Bone marrow (tissue), 2 donors: ENCODE measurements around the gene NBPF6.
"Not testable (repeated sequence)": the region's sequence is repeated elsewhere in the genome, so short reads cannot be mapped to it uniquely, and the experiment has no call there.

Source experiments
- DNase-seq, 2 donors: peaks; one replicate each; lab custom pipeline; 2025; lab: John Stamatoyannopoulos, UW

The NBPF6 gene, protein sequence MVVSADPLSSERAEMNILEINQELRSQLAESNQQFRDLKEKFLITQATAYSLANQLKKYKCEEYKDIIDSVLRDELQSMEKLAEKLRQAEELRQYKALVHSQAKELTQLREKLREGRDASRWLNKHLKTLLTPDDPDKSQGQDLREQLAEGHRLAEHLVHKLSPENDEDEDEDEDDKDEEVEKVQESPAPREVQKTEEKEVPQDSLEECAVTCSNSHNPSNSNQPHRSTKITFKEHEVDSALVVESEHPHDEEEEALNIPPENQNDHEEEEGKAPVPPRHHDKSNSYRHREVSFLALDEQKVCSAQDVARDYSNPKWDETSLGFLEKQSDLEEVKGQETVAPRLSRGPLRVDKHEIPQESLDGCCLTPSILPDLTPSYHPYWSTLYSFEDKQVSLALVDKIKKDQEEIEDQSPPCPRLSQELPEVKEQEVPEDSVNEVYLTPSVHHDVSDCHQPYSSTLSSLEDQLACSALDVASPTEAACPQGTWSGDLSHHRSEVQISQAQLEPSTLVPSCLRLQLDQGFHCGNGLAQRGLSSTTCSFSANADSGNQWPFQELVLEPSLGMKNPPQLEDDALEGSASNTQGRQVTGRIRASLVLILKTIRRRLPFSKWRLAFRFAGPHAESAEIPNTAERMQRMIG

DNA sequence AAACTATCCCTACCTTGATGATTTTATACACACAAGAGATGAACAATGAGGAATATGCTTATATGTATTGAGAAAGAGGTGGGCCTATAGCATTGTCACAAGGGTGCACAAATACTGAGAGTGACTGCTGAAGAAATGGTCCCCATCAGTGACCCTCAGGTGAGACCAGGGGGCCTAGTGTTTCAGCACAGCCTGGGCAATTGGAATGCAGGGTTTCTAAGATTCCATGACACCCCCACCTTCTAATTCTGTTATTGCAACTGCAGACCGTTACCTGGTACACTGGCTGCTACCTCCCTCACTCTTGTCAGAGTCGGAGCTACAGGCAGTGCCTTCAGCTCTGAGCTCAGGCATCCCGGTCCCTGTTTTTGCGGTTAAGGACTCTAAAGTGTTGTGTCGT lies at the start of gene NBPF6:
TSS of gene NBPF6 (plus strand) at position 301 of the 400 bp plus-strand sequence. CDS start 259 bp downstream, outside the sequence.
- DNase-seq: not testable (repeated sequence)

DNA sequence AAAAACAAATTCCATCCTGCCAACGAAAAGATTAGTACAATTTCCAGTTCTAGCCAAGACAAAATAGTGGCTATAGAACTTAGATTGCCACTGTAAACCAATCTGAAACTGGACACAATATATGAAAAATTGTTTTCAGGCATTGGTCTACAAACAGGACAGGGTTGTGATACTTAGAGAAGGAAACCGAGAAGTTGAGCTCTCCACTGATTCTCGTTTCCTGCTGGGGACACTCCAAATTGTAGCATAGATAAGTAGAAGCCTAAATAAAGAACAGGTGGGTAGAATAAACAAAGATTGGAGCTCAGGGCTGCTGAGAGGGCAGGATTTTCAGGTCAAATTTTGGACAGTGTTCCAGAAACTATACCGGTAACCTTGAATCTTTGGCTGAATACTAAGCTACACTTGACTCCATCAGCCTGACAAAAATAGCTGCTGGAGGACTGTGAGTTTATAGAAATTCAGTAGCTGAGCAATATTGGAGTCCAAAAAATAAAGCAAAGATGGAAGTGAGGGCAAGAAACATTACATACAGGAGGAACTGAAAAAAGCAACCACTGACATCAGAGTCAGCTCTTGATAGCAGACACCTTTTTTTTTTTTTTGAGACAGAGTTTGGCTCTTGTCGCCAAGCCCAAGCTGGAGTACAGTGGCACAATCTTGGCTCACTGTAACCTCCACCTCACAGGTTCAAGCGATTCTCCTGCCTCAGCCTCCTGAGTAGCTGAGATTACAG lies 38.9 kb upstream of the NBPF6 start:
- DNase-seq: not testable (repeated sequence)

DNA sequence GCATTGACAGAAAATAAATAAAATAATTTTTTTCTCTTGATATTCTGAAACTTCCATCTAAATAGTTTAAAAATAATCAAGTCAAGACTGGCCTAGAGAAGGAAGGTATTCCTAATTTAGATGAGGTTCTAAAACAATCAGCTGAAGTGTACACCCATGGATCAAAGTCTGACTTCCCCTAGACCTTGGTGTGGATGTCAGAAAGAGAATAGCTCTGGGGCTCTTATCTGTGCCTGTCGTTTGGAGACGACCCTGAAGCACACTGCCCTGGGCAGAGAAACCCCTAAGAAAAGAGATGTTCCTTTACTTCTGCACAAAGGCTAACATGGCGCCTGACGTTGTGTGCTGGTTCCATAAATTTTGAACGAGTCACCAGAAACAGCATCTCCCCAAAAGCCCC lies 30.0 kb upstream of the NBPF6 start:
- not testable (repeated sequence) for DNase-seq

DNA sequence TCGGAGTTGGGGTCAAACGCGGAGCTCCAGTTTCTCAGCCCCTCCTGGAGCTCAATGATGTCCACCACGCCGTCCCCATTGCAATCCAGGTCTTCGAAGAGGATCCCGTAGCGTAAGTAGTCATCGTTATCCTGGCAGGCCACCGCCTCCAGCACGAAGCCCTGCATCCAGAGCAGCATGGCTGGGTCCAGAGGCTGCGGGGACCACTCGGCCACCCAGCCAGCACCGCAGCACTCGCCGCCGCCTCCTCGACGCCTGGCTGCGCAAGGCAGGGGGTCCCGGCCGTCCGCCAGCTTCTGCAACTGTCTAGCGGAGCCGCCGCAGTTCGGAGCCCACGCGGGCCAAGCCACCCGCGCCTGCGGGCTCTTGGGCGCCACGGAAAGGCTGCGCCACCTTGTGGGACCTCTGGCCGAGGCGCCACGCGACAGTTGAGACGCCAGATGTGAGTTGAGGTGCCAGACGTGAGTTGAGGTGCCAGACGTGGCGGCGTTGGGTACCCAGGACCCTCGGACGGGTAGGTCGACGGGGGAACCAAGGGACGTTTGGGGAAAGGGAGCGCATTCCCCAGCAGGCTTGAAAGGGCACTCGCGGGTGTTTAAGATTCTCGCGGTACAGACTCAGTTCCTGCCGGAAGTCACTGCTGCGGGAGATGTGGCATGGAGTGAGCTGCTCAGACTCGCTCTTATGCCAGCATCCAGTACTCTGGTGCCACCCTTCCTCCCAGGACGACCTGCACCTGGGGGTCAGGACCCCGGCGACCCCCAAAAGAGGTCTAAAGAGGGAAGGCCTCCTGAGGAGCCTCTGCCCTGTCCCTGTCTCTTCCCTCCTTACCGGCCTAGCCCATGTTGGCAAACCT lies 28.9 kb upstream of the NBPF6 start:
- not testable (repeated sequence) for DNase-seq

DNA sequence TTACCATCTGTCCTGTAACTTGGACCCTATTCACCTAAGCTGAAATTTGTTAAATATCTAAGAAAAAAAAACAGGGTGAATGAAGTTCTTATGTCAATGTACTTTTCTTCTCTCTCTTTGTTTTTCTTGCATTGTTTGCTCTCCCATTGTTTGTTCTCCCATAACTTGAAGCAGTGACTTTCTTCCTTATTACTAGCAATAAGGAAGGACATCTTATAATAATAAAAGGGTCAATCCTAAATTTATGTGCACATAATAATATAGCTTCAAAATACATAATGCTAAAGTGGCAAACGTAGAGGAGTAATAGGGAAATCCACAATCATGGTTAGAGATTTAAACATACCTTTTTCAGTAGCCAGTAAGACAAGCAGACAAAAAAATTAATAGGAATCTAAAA lies 23.3 kb upstream of the NBPF6 start:
- DNase-seq: not testable (repeated sequence)

DNA sequence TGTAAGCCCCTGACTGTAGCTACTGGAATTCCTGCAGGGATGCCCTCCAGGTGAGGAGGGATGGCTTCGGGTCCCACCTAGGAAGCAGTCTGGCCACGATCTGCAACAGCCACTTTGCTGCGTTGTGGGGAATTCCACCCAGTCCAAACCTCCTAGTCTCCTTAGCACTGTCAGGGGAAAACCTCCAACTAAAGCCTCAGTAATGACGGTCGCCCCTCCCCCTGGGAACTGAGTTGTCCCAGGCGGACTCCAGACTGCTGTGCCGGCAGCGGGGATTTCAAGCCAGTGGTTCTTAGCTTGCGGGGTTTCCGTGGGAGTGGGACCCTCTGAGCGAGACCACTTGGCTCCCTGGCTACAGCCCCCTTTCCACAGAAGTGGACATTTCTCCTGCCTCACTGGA lies 18.1 kb upstream of the NBPF6 start:
- not testable (repeated sequence) for DNase-seq

DNA sequence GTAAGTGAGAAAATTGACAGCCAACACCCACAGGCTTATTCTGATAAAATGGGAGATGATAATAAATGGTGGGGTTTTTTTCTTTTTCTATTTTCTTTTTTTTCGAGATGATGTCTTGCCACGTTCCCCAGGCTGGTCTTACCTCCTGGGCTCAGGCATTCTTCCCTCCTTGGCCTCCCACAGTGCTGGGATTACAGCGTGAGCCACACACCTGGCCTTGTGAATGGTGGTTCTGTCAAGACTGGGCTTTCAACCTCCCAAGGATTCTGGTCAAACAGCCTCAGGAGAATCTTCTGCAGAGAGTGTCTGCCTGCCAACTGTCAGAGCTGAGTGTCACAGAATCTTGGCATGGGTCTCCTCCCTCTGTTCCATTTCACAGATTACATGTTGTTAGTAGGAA lies 16.7 kb upstream of the NBPF6 start:
- DNase-seq: not testable (repeated sequence)

DNA sequence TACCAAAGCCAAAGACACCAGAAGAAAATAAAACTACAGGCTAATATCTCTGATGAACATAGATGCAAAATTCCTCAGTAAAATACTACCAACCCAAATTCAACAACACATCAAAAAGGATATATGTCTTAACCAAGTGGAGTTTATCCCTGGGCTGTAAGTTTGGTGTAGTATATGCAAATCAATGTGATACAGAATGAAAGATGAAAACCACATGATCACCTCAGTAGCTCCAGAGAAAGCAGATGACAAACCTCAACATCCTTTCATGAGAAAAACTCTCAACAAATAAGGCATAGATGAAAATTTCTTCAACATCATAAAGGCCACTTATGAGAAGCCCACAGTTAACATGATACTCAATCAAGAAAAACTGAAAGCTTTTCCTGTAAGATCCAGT lies 11.6 kb upstream of the NBPF6 start:
- DNase-seq: not testable (repeated sequence)

DNA sequence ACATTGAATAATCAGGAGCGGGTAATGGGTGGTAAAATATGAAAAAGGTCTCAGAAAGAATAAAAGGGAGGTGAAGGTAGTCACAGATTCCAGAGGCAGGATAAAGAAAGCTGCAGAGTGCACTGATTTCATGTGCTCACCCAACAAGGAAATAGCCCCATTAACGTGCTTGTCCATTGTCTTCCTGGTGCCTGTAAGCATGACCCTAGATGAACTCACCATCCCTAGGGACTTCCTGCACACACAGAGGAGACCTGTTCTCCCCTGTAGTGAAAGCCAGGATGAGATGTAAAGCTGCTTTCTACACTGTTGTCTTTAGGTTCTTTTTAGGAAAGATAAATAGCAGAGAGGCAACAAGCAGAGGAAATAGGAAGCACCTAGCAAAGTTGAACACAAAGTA lies 4.4 kb downstream of the NBPF6 start:
- not testable (repeated sequence) for DNase-seq

DNA sequence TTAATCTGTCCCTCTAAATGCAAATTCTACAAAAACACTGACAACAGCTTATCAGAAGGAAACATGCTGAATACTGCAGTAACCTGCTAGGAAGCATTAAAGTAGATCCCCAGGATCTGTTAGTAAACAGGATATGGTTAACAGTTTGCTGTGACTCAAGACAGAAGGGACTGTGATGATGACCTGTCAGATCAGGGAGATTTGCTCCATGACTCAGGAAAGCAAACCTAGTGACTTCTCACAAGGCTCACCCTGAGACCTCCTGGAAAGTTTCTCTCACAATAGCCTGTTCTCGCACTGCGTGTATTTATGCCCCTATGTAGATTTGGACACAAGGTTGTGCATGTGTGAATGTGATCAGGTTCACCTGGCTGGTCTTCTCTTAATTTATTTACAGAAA lies 8.5 kb downstream of the NBPF6 start:
- not testable (repeated sequence) for DNase-seq

DNA sequence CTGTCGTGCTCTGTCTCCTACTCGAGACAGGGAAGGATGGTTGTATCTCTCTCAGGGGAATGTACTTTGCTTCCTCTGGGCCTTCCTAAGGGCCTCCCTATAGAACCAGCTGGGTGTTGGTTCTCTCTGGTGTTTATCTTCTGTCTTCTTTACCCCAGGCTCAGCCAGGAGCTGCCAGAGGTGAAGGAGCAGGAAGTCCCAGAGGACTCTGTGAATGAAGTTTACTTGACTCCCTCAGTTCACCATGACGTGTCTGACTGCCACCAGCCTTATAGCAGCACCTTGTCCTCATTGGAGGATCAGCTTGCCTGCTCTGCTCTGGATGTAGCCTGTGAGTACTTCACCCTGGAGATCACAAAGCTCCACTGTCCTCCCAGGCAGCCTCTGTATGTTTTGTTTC lies 11.6 kb downstream of the NBPF6 start:
- DNase-seq: not testable (repeated sequence)

DNA sequence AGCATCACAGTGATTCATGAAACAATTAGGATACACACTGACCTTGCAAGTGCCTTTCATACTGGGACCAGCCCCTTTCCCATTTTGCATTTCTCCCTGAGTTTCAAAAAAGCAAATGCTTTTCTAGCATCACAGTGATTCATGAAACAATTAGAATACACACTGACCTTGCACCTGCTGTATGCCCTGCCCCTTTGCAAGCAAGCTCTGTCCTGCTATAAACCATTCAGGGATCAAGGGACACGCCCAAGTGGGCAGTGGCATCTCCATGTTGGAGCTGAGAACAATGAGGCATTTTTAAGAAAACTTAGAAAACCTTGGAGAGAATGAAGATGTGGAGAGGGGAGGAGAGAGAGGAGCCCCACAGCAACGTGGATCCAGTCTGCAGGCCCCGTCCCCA lies 13.8 kb downstream of the NBPF6 start:
- not testable (repeated sequence) for DNase-seq

DNA sequence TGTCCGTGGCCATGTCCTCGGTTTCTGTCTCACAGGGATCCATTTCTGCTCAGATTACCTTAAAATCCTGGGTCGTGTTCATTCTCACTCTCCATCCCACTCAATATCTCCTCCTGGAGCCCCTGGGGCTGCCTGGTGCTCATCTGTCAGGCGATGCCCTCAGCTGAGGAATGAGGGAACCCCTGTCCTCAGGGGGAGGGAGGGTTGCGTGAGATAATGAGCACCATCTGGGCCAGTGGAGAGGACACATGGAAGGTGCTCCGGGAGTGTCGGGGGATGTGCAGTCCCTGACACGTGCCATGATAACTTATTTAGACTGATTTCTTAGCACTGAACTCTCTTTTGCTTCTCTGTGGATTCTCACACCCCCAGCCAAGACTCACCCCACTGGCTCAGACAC lies 16.0 kb downstream of the NBPF6 start:
- DNase-seq: not testable (repeated sequence)

DNA sequence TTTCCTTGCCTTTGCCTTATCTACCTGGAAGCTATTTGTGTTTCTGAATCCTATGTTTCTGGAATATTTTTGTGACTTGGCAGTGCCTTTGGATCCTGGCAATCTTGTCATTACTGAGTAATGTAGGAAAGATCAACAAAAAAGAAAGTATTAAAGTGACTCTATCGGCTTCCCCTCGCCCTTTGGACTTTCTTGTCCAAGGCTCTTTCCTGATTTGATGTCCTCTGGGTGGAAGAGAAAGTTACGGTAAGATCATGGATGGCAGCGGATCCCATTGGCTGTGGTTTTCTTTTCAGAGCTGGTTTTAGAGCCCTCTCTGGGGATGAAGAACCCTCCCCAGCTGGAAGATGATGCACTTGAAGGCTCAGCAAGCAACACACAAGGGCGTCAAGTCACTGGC lies 17.0 kb downstream of the NBPF6 start:
- not testable (repeated sequence) for DNase-seq

DNA sequence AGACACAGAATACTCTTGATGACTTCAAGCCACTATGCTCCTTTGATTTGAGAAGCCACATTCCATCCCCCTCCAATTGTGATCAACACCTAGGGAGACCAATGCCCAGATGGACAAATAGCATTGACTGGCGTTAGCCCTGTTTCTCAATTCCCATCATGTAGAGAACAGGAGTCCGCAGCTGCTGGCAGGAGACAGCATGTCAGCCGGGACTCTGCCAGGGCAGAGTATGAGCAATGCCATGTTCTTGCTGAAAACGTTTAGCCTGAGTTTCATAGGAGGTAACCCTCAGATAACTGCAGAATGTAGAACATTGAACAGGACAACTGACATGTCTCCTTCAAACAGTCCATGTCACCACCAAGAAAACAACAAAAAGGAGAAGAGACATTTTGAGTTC lies 20.6 kb downstream of the NBPF6 start:
- DNase-seq: not testable (repeated sequence)

DNA sequence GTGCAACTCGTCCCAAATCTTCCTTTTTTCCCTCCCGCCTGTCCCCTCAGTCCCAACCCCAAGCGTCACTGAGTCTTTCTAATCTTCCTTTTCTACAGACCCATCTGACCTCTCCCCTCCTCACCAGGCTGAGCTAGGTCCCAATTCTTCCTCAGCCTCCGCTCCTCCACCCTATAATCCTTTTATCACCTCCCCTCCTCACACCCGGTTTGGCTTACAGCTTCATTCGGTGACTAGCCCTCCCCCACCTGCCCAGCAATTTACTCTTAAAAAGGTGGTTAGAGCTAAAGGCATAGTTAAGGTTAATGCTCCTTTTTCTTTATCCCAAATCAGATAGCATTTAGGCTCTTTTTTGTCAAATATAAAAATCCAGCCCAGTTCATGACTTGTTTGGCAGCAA lies 24.4 kb downstream of the NBPF6 start:
- DNase-seq: not testable (repeated sequence)

DNA sequence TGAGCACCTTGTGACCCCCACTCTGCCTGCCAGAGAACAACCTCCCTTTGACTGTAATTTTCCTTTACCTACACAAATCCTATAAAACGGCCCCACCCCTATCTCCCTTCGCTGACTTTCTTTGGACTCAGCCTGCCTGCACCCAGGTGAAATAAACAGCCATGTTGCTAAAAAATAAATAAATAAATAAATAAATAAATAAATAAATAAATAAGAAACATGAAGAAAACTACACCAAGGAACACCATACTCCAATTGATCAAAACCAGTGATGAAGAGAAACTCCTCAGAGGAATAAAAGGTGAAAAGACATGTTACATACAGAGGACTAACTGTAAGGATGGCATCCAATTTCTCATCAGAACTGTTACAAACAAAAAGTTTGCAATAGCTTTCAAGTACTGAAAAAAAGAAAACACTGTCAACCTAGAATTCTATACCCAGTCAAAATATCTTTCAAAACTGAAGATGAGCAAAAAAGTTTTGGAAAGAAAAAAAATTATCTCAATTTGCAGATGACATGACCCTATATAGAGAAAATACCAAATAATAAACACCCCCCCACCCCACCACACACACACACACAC lies 28.4 kb downstream of the NBPF6 start:
- DNase-seq: no peak

DNA sequence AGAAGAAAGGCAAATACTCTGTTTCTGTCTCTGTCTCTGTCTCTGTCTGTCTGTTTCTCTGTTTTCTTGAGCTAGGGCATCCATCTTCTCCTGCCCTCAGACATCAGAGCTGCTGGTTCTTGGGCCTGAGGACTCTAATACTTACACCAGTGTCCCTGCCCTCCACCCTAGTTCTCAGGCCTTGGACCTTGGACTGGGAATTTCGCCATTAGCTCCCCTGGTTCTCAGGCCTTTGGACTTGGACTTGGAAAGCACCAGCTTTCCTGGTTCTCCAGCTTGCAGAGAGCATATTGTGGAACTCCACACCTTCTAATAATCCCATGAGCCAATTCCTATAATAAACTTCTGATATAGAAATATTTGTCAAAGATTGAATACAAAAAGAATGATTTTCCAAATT lies 32.6 kb downstream of the NBPF6 start:
- DNase-seq: no peak

DNA sequence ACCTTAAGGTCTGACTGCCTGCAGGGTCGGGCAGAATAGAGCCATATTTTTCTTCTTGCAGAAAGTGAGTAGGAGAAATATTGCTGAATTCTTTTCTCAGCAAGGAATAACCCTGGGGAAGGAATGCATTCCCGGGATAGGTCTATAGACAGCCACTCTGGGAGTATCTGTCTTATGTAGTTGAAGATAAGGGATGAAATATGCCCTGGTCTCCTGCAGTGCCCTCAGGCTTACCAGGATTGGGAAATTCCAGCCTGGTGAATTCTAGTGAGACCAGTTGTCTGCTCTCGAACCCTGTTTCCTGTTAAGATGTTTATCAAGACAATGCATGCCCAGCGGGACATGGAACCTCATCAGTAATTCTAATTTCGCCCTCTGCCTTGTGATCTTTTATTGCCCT lies 35.8 kb downstream of the NBPF6 start:
- DNase-seq: not testable (repeated sequence)

DNA sequence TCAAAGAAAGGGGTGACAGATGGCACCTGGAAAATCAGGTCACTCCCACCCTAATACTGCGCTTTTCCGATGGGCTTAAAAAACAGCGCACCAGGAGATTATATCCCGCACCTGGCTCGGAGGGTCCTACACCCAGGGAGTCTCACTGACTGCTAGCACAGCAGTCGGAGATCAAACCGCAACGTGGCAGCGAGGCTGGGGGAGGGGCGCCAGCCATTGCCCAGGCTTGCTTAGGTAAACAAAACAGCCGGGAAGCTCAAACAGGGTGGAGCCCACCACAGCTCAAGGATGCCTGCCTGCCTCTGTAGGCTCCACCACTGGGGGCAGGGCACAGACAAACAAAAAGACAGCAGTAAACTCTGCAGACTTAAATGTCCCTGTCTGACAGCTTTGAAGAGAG lies 36.6 kb downstream of the NBPF6 start:
- not testable (repeated sequence) for DNase-seq

DNA sequence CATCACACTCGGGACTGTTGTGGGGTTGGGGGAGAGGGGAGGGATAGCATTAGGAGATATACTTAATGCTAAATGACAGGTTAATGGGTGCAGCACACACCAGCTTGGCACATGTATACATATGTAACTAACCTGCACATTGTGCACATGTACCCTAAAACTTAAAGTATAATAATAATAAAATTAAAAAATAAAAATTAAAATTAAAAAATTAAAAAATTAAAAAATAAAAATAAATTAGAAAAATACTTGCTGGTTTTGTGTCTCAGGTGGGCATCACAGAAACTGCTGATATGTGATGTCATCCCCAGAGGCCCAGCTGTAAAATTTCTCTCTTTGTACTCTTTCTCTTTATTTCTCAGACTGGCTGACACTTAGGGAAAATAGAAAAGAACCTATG lies 44.9 kb downstream of the NBPF6 start:
- not testable (repeated sequence) for DNase-seq
